Parathyroid adenoma (tissue), 2 donors: Measurements from ENCODE around the gene BACH1.

Experiments
- H2AFZ ChIP-seq: fragments of 300-600 bp; sonication (generic); one replicate; pipeline ENCODE4 v1.7.0; 2017; ENCODE audit warnings: antibody characterized with exemption, mild to moderate bottlenecking
- H3K27ac ChIP-seq: fragments of 300-600 bp; sonication (generic); one replicate; pipeline ENCODE4 v1.7.0; 2017
- H3K27me3 ChIP-seq: fragments of 300-600 bp; sonication (generic); one replicate; pipeline ENCODE4 v1.7.0; 2017; ENCODE audit warnings: low read length; ENCODE audit not compliant: control insufficient read depth, insufficient read depth
- H3K36me3 ChIP-seq: fragments of 300-600 bp; sonication (generic); one replicate; pipeline ENCODE4 v1.7.0; 2017; ENCODE audit warnings: low read length; ENCODE audit not compliant: control insufficient read depth, insufficient read depth
- H3K4me1 ChIP-seq: fragments of 300-600 bp; sonication (generic); one replicate; pipeline ENCODE4 v1.7.0; 2017; ENCODE audit warnings: control low read depth
- H3K4me2 ChIP-seq: fragments of 300-600 bp; sonication (generic); one replicate; pipeline ENCODE4 v1.7.0; 2017; ENCODE audit warnings: low read length
- H3K4me3 ChIP-seq: fragments of 300-600 bp; sonication (generic); one replicate; pipeline ENCODE4 v1.7.0; 2017; ENCODE audit warnings: low read depth, low read length
- H3K79me2 ChIP-seq: fragments of 300-600 bp; sonication (generic); one replicate; pipeline ENCODE4 v1.7.0; 2017; ENCODE audit warnings: control low read depth
- H3K9ac ChIP-seq: fragments of 300-600 bp; sonication (generic); one replicate; pipeline ENCODE4 v1.7.0; 2017; ENCODE audit warnings: mild to moderate bottlenecking
- H3K9me3 ChIP-seq: fragments of 300-600 bp; sonication (generic); one replicate; pipeline ENCODE4 v1.7.0; 2017; ENCODE audit warnings: low read length; ENCODE audit not compliant: control insufficient read depth
- CTCF ChIP-seq: fragments of 300-600 bp; sonication (generic); IDR thresholded peaks from one replicate; pipeline ENCODE4 v1.7.0; 2017; ENCODE audit warnings: antibody characterized with exemption, mild to moderate bottlenecking
- donor health status: primary hyperparathyroidism.

The BACH1 gene

GRCh38 chr21:29288239-29288638, 10.5 kb upstream of the BACH1 start:
- no peak overlapping the region for H3K9ac ChIP-seq
- TF ChIP-seq CTCF, result no peak

GRCh38 chr21:29289317-29289716, 9.4 kb upstream of the BACH1 start:
- H3K4me3 ChIP-seq, result no peak overlapping the region
- H3K4me2 ChIP-seq, result no peak overlapping the region
- H3K4me1 ChIP-seq, result no peaks in the 10 kb centered on the region
- no peak for TF ChIP-seq CTCF
- H3K27ac ChIP-seq, result no peak overlapping the region
- no peaks in the 10 kb centered on the region for H3K9me3 ChIP-seq
- H3K9ac ChIP-seq, result no peak overlapping the region
- no peaks in the 10 kb centered on the region for H3K27me3 ChIP-seq
- no peaks in the 10 kb centered on the region for H3K36me3 ChIP-seq
- no peaks in the 10 kb centered on the region for H3K79me2 ChIP-seq
- no peak overlapping the region for H2AFZ ChIP-seq

More at GRCh38 chr21:29288239-29288638, 10.5 kb upstream of the BACH1 start:
- H3K4me2 ChIP-seq, result no peak overlapping the region
- no peaks in the 10 kb centered on the region for H3K4me1 ChIP-seq
- H3K27me3 ChIP-seq, result no peaks in the 10 kb centered on the region
- no peak overlapping the region for H2AFZ ChIP-seq
- no peak overlapping the region for H3K4me3 ChIP-seq
- H3K27ac ChIP-seq, result no peak overlapping the region
- H3K79me2 ChIP-seq, result no peaks in the 10 kb centered on the region
- no peaks in the 10 kb centered on the region for H3K9me3 ChIP-seq
- H3K36me3 ChIP-seq, result no peaks in the 10 kb centered on the region

GRCh38 chr21:29290240-29290639, 8.5 kb upstream of the BACH1 start:
- no peak for TF ChIP-seq CTCF
- no peak overlapping the region for H2AFZ ChIP-seq
- no peak overlapping the region for H3K27ac ChIP-seq
- H3K4me3 ChIP-seq, result no peak overlapping the region
- no peak overlapping the region for H3K9ac ChIP-seq
- H3K27me3 ChIP-seq, result no peaks in the 10 kb centered on the region
- no peak overlapping the region for H3K4me2 ChIP-seq
- no peaks in the 10 kb centered on the region for H3K79me2 ChIP-seq
- H3K9me3 ChIP-seq, result no peaks in the 10 kb centered on the region
- H3K4me1 ChIP-seq, result no peaks in the 10 kb centered on the region
- H3K36me3 ChIP-seq, result no peaks in the 10 kb centered on the region

GRCh38 chr21:29293495-29293894, 5.2 kb upstream of the BACH1 start:
- Histone ChIP-seq H3K4me3 (no peak overlapping the region), H3K27me3 (no peaks in the 10 kb centered on the region)

More at GRCh38 chr21:29293495-29293894, 5.2 kb upstream of the BACH1 start:
- Histone ChIP-seq H3K9ac (no peak overlapping the region), H3K36me3 (no peaks in the 10 kb centered on the region), H2AFZ (no peak overlapping the region), H3K9me3 (no peaks in the 10 kb centered on the region), H3K79me2 (no peaks in the 10 kb centered on the region), H3K4me2 (no peak overlapping the region), H3K27ac (no peak overlapping the region), H3K4me1 (no peaks in the 10 kb centered on the region)
- no peak for TF ChIP-seq CTCF
